Cardiac fibroblast (primary cell): Measurements from ENCODE around the gene UNC79.
"Not testable (repeated sequence)": the region's sequence is repeated elsewhere in the genome, so short reads cannot be mapped to it uniquely, and the experiment has no call there.

Experiments
- DNase-seq, 2 donors: peaks; one replicate each; pipeline versions ENCODE4 v3.0.0 to v3.0.0-alpha.2; 2010; ENCODE audit warnings: low read depth in 2 of 2
- H3K4me3 ChIP-seq, 2 donors: replicated peaks in 1 of 2; 1 replicate in 1 of 2; 2 replicates in 1 of 2; pipeline ENCODE4 v1.5.1; 2011; ENCODE audit warnings: low read depth in 2 of 2, low read length in 2 of 2, mild to moderate bottlenecking in 2 of 2, moderate library complexity in 1 of 2
- TF ChIP-seq, protein P1 (sequence below): IDR thresholded peaks from one replicate; pipeline ENCODE4 v1.5.1; 2011; ENCODE audit warnings: low read depth, mild to moderate bottlenecking, low read length, inconsistent platforms

The UNC79 gene

GRCh38 chr14:93490001-93490400 is 59.3 kb downstream of the UNC79 start:
- TF ChIP-seq, protein P1, sequence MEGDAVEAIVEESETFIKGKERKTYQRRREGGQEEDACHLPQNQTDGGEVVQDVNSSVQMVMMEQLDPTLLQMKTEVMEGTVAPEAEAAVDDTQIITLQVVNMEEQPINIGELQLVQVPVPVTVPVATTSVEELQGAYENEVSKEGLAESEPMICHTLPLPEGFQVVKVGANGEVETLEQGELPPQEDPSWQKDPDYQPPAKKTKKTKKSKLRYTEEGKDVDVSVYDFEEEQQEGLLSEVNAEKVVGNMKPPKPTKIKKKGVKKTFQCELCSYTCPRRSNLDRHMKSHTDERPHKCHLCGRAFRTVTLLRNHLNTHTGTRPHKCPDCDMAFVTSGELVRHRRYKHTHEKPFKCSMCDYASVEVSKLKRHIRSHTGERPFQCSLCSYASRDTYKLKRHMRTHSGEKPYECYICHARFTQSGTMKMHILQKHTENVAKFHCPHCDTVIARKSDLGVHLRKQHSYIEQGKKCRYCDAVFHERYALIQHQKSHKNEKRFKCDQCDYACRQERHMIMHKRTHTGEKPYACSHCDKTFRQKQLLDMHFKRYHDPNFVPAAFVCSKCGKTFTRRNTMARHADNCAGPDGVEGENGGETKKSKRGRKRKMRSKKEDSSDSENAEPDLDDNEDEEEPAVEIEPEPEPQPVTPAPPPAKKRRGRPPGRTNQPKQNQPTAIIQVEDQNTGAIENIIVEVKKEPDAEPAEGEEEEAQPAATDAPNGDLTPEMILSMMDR = no peak
- no peak for DNase-seq

GRCh38 chr14:93493054-93493453 is 62.3 kb downstream of the UNC79 start:
- TF ChIP-seq, protein P1 = no peak
- no peak overlapping the region for H3K4me3 ChIP-seq
- DNase-seq = no peak

More at GRCh38 chr14:93490001-93490400, 59.3 kb downstream of the UNC79 start:
- no peak overlapping the region for H3K4me3 ChIP-seq

DNA sequence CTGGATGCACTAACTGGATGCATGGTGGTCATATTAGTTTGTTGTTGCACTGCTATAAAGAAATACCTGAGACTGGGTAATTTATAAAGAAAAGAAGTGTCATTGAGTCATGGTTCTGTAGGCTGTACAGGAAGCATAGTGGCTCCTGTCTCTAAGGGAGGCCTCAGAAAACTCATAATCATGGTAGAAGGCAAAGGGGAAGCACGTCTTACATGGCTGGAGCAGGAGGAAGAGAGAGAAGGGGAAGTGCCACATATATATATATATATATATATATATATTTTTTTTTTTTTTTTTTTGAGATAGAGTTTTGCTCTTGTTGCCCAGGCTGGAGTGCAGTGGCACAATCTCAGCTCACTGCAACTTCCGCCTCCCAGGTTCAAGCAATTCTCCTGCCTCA is 62.9 kb downstream of the UNC79 start:
- DNase-seq, H3K4me3 ChIP-seq: not testable (repeated sequence)

GRCh38 chr14:93496856-93497741 is 66.4 kb downstream of the UNC79 start:
- H3K4me3 ChIP-seq = no peak overlapping the region
- TF ChIP-seq, protein P1 = no peak
- no peak for DNase-seq

DNA sequence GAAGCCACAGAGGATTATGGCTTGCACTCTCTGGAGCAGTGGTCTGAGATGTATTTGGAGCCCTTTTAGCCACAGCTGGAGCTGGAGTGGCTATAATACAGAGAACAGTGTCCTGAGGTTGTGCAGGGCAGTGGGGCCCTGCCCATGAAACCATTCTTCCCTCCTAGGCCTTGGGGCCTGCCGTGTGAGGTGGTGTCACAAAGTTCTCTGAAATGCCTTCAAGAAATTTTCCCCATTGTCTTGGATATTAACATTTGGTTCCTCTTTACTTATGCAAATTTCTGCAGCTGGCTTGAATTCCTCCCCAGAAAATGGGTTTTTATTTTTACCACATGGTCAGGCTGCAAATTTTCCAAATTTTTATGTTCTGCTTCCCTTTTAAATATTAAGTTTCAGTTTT is 79.3 kb downstream of the UNC79 start:
- H3K4me3 ChIP-seq = no peak overlapping the region
- no peak for DNase-seq
- TF ChIP-seq, protein P1 = no peak

GRCh38 chr14:93511001-93511400 is 80.3 kb downstream of the UNC79 start:
- H3K4me3 ChIP-seq = no peak overlapping the region
- DNase-seq = no peak
- TF ChIP-seq, protein P1 = no peak

DNA sequence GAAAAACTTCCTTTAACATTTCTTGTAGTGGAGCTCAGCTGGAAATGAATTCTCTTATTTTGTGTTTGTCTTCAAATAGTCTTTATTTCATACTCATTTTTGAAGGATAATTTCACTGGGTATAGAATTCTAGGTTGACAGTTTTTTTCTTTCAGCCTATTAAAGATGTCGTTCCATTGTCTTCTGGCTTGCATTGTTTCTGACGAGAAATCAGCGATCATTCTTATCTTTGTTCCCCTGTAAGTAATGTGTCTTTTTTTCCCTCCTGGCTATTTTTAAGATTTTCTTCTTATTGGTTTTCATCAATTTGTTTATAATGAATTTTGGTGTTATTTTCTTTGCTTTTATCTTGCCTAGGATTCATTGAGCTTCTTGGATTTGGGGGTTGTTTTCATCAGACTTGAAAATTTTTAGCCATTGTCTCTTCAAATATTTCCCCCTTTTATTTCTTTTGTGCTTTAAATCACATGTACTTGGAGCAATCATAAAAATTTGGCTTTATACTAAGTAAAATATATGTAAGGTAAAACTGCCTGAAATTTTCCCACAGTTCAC is 89.4 kb downstream of the UNC79 start:
- no peak for DNase-seq
- TF ChIP-seq, protein P1 = no peak
- H3K4me3 ChIP-seq = no peak overlapping the region
